IMR-90 (cell line): ENCODE measurements around the gene GPR141. TPM values are rescaled to one million over a fixed set of nuclear protein-coding genes. Genes with fewer than 3 reads are reported as not detected.

Source experiments
- ATAC-seq: fragments of 200-7000 bp; cut with Tn5 transposase; 2 replicates; pipeline ENCODE4 v1.9.1; 2020; ENCODE audit warnings: low read depth, mild to moderate bottlenecking, moderate library complexity
- BruUV-seq: library from RNA; stranded (reverse); fragments of 400-500 nt; replicated peaks from 2 replicates; lab custom pipeline; 2021; lab: Mats Ljungman, UMichigan
- CTCF ChIA-PET: fragments of 300-600 bp; formaldehyde crosslinking; extraction: SDS; loops from one replicate; lab custom pipeline; 2021; ENCODE audit warnings: antibody characterized with exemption; lab: Yijun Ruan, JAX
- POLR2A ChIA-PET: fragments of 300-600 bp; sonication (Branson Sonifier 250); formaldehyde crosslinking; loops from one replicate; lab custom pipeline; 2022; ENCODE audit warnings: antibody characterized with exemption; ENCODE audit not compliant: unreplicated experiment; lab: Charles Lee
- DNase-seq: peaks from one replicate; pipeline ENCODE4 v3.0.0; 2013
- H2AFZ ChIP-seq: replicated peaks from 2 replicates; pipeline ENCODE3; 2013; ENCODE audit warnings: low read length, mild to moderate bottlenecking; ENCODE audit not compliant: poor library complexity
- H2AK5ac ChIP-seq: 2 replicates; pipeline ENCODE4 v1.6.1; 2013; ENCODE audit warnings: low read depth, low read length, inconsistent platforms
- H2AK9ac ChIP-seq: replicated peaks from 2 replicates; pipeline ENCODE3; 2013; ENCODE audit warnings: mild to moderate bottlenecking, low read depth, low read length, moderate library complexity; ENCODE audit not compliant: poor library complexity
- H2BK120ac ChIP-seq: 2 replicates; pipeline ENCODE4 v1.6.1; 2013; ENCODE audit warnings: low read depth, low read length, inconsistent platforms
- H2BK15ac ChIP-seq: 3 replicates; pipeline ENCODE4 v1.6.1; 2013; ENCODE audit warnings: low read depth, low read length, inconsistent platforms
- H2BK20ac ChIP-seq: 2 replicates; pipeline ENCODE4 v1.6.1; 2013; ENCODE audit warnings: low read depth, mild to moderate bottlenecking, inconsistent platforms, low read length, moderate library complexity
- H2BK5ac ChIP-seq: 2 replicates; pipeline ENCODE4 v1.6.1; 2013; ENCODE audit warnings: mild to moderate bottlenecking, low read depth, low read length, inconsistent platforms; ENCODE audit not compliant: poor library complexity, severe bottlenecking
- H3K14ac ChIP-seq: replicated peaks from 2 replicates; pipeline ENCODE4 v1.6.1; 2013; ENCODE audit warnings: low read depth, low read length, inconsistent platforms
- H3K18ac ChIP-seq: 2 replicates; pipeline ENCODE4 v1.6.1; 2013; ENCODE audit warnings: low read depth, low read length, control low read depth
- H3K23ac ChIP-seq: 2 replicates; pipeline ENCODE4 v1.6.1; 2013; ENCODE audit warnings: low read depth, low read length, inconsistent platforms
- H3K27ac ChIP-seq: 2 replicates; pipeline ENCODE4 v1.5.1; 2013; ENCODE audit warnings: mild to moderate bottlenecking, control low read depth, low read length; ENCODE audit not compliant: insufficient read depth
- H3K27me3 ChIP-seq: 2 replicates; pipeline ENCODE4 v1.6.1; 2013; ENCODE audit warnings: low read length; ENCODE audit not compliant: control insufficient read depth, insufficient read depth
- H3K36me3 ChIP-seq: 2 replicates; pipeline ENCODE4 v1.6.1; 2013; ENCODE audit warnings: low read length, mixed read lengths; ENCODE audit not compliant: control insufficient read depth, insufficient read depth
- H3K4ac ChIP-seq: 2 replicates; pipeline ENCODE4 v1.6.1; 2013; ENCODE audit warnings: low read depth, low read length, inconsistent platforms
- H3K4me1 ChIP-seq: 2 replicates; pipeline ENCODE4 v1.6.1; 2013; ENCODE audit warnings: low read length, mixed read lengths; ENCODE audit not compliant: control insufficient read depth, insufficient read depth
- H3K4me2 ChIP-seq: 2 replicates; pipeline ENCODE4 v1.6.1; 2013; ENCODE audit warnings: low read depth, mild to moderate bottlenecking, control low read depth, low read length, moderate library complexity
- H3K4me3 ChIP-seq: 2 replicates; pipeline ENCODE4 v1.5.1; 2013; ENCODE audit warnings: low read depth, mild to moderate bottlenecking, control low read depth, low read length, moderate library complexity; ENCODE audit not compliant: insufficient read depth
- H3K56ac ChIP-seq: 2 replicates; pipeline ENCODE4 v1.6.1; 2013; ENCODE audit warnings: low read length, inconsistent platforms; ENCODE audit not compliant: insufficient read depth; ENCODE audit errors: extremely low read depth
- H3K79me1 ChIP-seq, 2 experiments: 2 replicates each; pipeline ENCODE4 v1.6.1; 2013; ENCODE audit warnings: low read length in 2 of 2, inconsistent platforms in 1 of 2, low read depth in 1 of 2
- H3K9ac ChIP-seq: 2 replicates; pipeline ENCODE4 v1.6.1; 2013; ENCODE audit warnings: low read depth, low read length, control low read depth
- H3K9me1 ChIP-seq: 2 replicates; pipeline ENCODE4 v1.6.1; 2013; ENCODE audit warnings: low read length, inconsistent platforms; ENCODE audit not compliant: insufficient read depth
- H3K9me3 ChIP-seq: 2 replicates; pipeline ENCODE4 v1.6.1; 2013; ENCODE audit warnings: low read length; ENCODE audit not compliant: control insufficient read depth, insufficient read depth
- H4K20me1 ChIP-seq: 2 replicates; pipeline ENCODE4 v1.6.1; 2013; ENCODE audit warnings: low read length, inconsistent platforms; ENCODE audit not compliant: insufficient read depth
- H4K5ac ChIP-seq: 2 replicates; pipeline ENCODE4 v1.6.1; 2013; ENCODE audit warnings: mild to moderate bottlenecking, low read depth, low read length, control low read depth
- H4K8ac ChIP-seq, 2 experiments: 2 replicates each; pipeline ENCODE4 v1.6.1; 2013; ENCODE audit warnings: low read depth in 2 of 2, low read length in 2 of 2, control low read depth in 1 of 2, inconsistent platforms in 1 of 2
- H4K91ac ChIP-seq: 2 replicates; pipeline ENCODE4 v1.6.1; 2013; ENCODE audit warnings: low read depth, low read length, inconsistent platforms; ENCODE audit not compliant: insufficient read depth
- BHLHE40 ChIP-seq: fragments of 150-350 bp; IDR thresholded peaks from 2 replicates; pipeline ENCODE4 v1.6.1; 2016; ENCODE audit warnings: mild to moderate bottlenecking, low read depth, low read length
- FOS ChIP-seq: fragments of 150-350 bp; IDR thresholded peaks from 2 replicates; pipeline ENCODE4 v1.6.1; 2016; ENCODE audit warnings: low read depth, low read length
- MAFK ChIP-seq: IDR thresholded peaks from 2 replicates; pipeline ENCODE4 v1.6.1; 2012; ENCODE audit warnings: low read depth, low read length, improper control_type of control experiment
- NFE2L2 ChIP-seq: fragments of 150-350 bp; IDR thresholded peaks from 2 replicates; pipeline ENCODE4 v1.6.1; 2016; ENCODE audit warnings: low read depth, mild to moderate bottlenecking, low read length
- RFX5 ChIP-seq: IDR thresholded peaks from 2 replicates; pipeline ENCODE4 v1.8.0; 2012; ENCODE audit warnings: low read depth, mild to moderate bottlenecking, low read length, moderate library complexity
- SMC3 ChIP-seq: fragments of 150-350 bp; IDR thresholded peaks from 2 replicates; pipeline ENCODE4 v1.6.1; 2016; ENCODE audit warnings: low read depth, mild to moderate bottlenecking, antibody characterized with exemption, low read length, moderate library complexity
- dilution Hi-C: fragments of 300-500 bp; cut with HindIII; formaldehyde crosslinking; loops from one replicate; pipeline ENCODE4 v1.14.3; 2018; ENCODE audit warnings: low sequenced_read_pairs; ENCODE audit not compliant: unreplicated experiment
- in situ Hi-C: fragments of 300-500 bp; cut with MboI; formaldehyde crosslinking; loops from 3 replicates; pipeline ENCODE4 v1.14.3; 2019; ENCODE audit warnings: low sequenced_read_pairs, inconsistent platforms, mixed read lengths
- intact Hi-C: fragments of 100-400 bp; cut with micrococcal nuclease; formaldehyde crosslinking; loops from 2 replicates; pipeline ENCODE4 v1.10.0; 2022
- polyA plus RNA-seq, 3 experiments: library from polyadenylated mRNA; depleted of rRNA; stranded (reverse); fragments of >200 nt; gene quantifications; 2 replicates each; pipeline ENCODE4 v1.2.3, GENCODE V29; 2012; ENCODE audit warnings: low replicate concordance in 1 of 3
- total RNA-seq: library from RNA; depleted of rRNA; stranded (reverse); fragments of >200 nt; gene quantifications from 2 replicates; pipeline ENCODE4 v1.2.3, GENCODE V29; 2012
- TF ChIP-seq, protein P1 (sequence below): conservative IDR thresholded peaks from 2 replicates; pipeline ENCODE4 v1.5.1; 2012; ENCODE audit warnings: mild to moderate bottlenecking, low read depth, low read length, improper control_type of control experiment

The GPR141 gene
- total and polyA plus RNA-seq, 2 of the 4 experiments (the other 2 are of a cell fraction): not detected

DNA sequence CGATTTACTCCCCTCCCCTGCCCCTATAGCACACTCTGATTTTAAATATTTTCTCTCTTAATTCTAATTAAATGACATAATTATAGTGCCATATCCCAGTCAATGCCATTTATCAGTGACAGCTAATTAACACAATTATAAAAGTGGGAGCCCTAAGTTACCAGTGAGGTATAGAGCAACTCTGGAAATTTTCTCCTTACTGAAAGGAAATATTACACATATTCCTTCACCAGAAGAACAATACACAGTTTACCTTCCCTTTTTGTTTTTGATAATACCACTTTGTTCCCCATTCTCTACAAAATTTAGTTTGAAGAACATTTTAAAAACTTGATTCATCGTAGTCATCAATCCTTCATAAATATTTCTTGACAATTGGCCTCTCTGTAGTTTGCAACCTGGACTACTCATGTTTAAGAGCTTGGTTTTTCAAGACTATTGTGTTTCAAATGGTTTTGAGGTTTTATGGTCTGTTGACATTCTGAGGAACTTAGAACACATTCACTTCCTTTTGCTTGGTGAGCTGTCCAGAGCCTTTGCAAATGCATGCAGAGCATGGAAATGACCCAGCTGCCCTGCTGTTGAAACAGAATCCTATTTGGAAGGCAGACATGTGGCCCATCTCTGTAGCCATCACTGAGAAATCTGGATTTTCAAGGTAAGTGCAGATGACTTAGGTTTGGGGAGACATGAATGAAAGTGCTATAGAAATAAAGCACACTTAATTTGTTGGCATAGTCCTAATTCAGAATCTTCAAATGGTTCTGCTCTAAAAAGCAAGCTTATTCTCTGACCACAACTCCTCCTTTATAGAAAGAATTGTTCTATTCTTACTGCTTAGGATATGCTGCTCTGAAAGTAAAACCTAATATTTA lies at the start of gene GPR141 (continued):
- TF ChIP-seq SMC3: no peak
- no peak for TF ChIP-seq MAFK

DNA sequence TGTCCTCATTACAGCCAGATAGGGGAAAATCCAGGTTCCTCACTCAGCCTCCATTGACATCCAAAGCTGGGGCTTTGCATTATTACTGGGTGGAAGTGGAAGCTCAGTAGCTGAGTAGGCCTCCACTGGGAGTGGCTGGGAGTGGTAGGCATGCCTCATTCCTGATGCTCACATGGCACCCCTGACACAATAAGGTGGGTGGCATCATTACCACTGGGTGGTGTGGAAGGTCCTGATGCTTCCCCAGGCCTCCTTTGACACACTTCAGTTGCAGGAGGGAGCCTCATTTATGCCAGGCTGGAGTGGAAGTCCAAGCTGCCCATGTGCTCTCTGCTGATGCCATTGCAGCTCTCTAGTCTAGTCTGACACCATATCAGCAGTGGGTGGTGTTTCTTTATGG lies 48.2 kb upstream of the GPR141 start:
- Histone ChIP-seq H2AFZ (no peak overlapping the region), H3K4ac (no peak overlapping the region), H4K5ac (no peak overlapping the region), H3K27me3 (no peaks in the 10 kb centered on the region), H3K23ac (no peak overlapping the region), H4K91ac (no peak overlapping the region), H3K36me3 (no peaks in the 10 kb centered on the region), H4K20me1 (no peaks in the 10 kb centered on the region), H4K8ac (no peak overlapping the region), H3K9me3 (peaks cover 4% of the 10 kb centered on the region; the same call in 1 of the 2 replicates), H3K9ac (no peak overlapping the region), H3K79me1 (no peaks in the 10 kb centered on the region), H3K56ac (no peak overlapping the region), H2BK20ac (no peak overlapping the region), H2AK5ac (no peak overlapping the region), H2AK9ac (no peak overlapping the region), H3K14ac (no peak overlapping the region), H3K4me2 (no peak overlapping the region), H3K18ac (no peak overlapping the region), H2BK15ac (no peak overlapping the region), H3K27ac (no peak overlapping the region), H2BK5ac (no peak overlapping the region), H3K4me3 (no peak overlapping the region), H2BK120ac (no peak overlapping the region), H3K4me1 (no peaks in the 10 kb centered on the region), H3K9me1 (no peaks in the 10 kb centered on the region)
- in situ Hi-C loops (no loop called here), intact Hi-C loops (no loop called here), dilution Hi-C loops (no loop called here)
- no TSS peak for BruUV-seq
- no peak for ATAC-seq
- TF ChIP-seq FOS: no peak
- TF ChIP-seq, protein P1, sequence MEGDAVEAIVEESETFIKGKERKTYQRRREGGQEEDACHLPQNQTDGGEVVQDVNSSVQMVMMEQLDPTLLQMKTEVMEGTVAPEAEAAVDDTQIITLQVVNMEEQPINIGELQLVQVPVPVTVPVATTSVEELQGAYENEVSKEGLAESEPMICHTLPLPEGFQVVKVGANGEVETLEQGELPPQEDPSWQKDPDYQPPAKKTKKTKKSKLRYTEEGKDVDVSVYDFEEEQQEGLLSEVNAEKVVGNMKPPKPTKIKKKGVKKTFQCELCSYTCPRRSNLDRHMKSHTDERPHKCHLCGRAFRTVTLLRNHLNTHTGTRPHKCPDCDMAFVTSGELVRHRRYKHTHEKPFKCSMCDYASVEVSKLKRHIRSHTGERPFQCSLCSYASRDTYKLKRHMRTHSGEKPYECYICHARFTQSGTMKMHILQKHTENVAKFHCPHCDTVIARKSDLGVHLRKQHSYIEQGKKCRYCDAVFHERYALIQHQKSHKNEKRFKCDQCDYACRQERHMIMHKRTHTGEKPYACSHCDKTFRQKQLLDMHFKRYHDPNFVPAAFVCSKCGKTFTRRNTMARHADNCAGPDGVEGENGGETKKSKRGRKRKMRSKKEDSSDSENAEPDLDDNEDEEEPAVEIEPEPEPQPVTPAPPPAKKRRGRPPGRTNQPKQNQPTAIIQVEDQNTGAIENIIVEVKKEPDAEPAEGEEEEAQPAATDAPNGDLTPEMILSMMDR: no peak
- no peak for TF ChIP-seq NFE2L2
- TF ChIP-seq BHLHE40: no peak
- TF ChIP-seq RFX5: no peak
- ChIA-PET CTCF (no interaction called here), POLR2A (no interaction called here)
- DNase-seq: no peak
